ENCODE measurements around the gene GALNT7.

The GALNT7 gene

GRCh38 chr4:173185847-173186510 lies 17.4 kb downstream of the GALNT7 start:
- TF ChIP-seq, protein P1, sequence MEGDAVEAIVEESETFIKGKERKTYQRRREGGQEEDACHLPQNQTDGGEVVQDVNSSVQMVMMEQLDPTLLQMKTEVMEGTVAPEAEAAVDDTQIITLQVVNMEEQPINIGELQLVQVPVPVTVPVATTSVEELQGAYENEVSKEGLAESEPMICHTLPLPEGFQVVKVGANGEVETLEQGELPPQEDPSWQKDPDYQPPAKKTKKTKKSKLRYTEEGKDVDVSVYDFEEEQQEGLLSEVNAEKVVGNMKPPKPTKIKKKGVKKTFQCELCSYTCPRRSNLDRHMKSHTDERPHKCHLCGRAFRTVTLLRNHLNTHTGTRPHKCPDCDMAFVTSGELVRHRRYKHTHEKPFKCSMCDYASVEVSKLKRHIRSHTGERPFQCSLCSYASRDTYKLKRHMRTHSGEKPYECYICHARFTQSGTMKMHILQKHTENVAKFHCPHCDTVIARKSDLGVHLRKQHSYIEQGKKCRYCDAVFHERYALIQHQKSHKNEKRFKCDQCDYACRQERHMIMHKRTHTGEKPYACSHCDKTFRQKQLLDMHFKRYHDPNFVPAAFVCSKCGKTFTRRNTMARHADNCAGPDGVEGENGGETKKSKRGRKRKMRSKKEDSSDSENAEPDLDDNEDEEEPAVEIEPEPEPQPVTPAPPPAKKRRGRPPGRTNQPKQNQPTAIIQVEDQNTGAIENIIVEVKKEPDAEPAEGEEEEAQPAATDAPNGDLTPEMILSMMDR (IDR thresholded peaks at IDR 0.05; ENCODE audit: extremely low read depth, missing control alignments) = no peak
- no peak for DNase-seq (ENCODE audit: low spot score)

DNA sequence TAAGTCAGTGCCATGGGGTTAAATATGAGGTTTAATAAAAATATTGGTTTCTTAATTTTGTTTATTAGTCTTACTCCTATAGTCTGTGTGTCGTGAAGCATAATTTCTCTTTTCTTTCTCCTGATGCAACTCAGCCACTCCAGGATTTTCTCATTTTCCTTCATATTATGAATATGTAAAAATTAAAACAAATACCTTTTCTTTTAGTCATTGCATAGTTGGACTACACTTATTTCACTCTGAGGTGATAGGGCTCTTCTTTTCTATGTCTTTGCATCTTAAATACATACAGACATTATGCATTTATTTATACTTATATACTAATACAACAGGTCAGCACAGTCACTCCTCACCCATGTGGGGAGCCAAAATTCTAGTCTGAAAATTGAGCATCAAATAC lies 19.1 kb downstream of the GALNT7 start:
- no peak for DNase-seq (ENCODE audit: low spot score)
- TF ChIP-seq, protein P1 (IDR thresholded peaks at IDR 0.05; ENCODE audit: extremely low read depth, missing control alignments) = no peak

GRCh38 chr4:173188648-173189047 lies 20.0 kb downstream of the GALNT7 start:
- TF ChIP-seq, protein P1 (IDR thresholded peaks at IDR 0.05; ENCODE audit: extremely low read depth, missing control alignments) = no peak
- DNase-seq (ENCODE audit: low spot score) = no peak

DNA sequence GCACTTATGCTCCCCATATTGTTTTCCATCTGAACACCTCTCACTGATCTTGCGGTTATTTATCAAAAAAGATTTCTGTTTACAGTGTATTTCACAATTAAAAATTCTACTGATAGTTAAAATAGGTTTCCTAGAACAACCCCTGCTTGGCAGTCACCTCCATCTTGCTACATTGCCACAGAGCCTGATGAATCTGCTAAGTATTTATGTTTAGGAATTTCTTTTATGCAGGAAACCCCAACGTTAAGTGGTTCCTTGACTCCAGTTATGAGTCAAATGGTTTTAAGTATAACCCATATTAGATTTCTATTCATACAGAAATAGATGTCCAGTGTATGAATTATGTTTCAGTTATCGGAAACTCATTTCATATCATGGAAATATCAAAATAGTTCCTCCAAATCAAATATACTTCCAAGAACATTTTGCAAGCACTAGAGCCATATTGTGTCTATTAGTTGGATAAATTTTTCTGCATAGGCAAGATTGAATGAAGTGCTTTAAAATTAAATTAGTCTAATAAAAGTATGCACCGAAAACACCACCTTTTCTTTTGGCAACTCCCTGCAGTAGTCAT lies 20.6 kb downstream of the GALNT7 start:
- no peak for DNase-seq (ENCODE audit: low spot score)

GRCh38 chr4:173191623-173192041 lies 23.0 kb downstream of the GALNT7 start:
- DNase-seq (ENCODE audit: low spot score) = no peak
- TF ChIP-seq, protein P1 (IDR thresholded peaks at IDR 0.05; ENCODE audit: extremely low read depth, missing control alignments) = no peak

More for the DNA sequence above, 20.6 kb downstream of the GALNT7 start:
- TF ChIP-seq, protein P1 (IDR thresholded peaks at IDR 0.05; ENCODE audit: extremely low read depth, missing control alignments) = no peak

DNA sequence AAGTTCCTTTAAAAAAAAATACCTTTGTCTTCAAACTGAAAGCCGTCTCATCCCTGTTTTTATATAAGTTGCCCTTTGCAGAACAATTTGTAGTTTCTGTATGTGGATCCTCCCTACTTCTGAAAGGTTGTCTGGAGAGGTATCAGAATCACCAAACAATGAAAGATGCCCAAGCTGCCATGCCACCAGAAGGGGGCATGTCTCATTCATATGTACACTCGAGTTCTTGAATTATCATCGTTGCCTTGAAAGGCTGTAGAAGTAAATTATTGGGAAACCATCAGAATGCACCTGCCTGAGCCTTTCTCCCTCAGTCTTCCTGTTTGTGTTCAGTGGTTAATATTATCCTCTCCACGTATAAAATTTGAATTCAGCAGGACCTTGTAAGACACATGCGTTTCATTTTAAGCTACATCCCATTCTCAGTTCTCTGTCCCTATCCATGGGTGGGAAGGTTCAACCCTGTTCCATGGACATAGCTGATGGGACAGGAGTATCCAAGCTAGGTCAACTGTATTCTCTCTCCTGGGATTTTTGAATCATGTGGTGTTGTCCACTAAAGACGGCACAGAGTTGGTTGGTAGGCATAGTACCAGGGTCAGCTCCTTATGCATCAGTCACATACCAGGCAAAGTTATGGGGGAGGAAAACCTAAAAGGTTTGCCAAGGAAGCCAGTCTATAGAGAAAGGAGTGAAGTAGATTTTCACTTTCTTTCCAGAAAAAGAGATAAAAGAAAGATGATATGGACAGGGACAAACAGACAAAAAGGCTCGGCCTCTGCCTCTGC lies 24.0 kb downstream of the GALNT7 start:
- TF ChIP-seq, protein P1 (IDR thresholded peaks at IDR 0.05; ENCODE audit: extremely low read depth, missing control alignments) = no peak
- DNase-seq (ENCODE audit: low spot score) = no peak

DNA sequence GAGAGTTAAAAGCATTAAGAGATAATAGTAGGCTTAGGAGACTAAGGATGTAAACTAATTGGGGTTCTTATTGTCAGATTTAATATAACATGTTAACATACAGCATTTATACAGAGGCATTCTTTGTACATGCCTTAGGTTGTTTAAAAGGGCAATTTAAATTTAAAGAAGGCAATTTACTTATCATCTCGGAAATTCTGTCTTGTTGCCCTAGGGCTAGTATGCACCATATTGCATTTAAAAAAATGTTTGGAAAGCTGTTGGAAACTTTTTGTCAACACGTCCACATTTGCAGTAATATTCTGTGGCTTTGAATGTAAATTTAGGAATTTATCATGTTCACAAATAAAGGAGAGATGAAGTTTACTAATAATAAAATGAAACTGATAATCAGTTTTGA lies 25.5 kb downstream of the GALNT7 start:
- no peak for DNase-seq (ENCODE audit: low spot score)
- TF ChIP-seq, protein P1 (IDR thresholded peaks at IDR 0.05; ENCODE audit: extremely low read depth, missing control alignments) = no peak
